Endodermal cell (in vitro differentiated cells): ENCODE results near the gene PGBD5. TPM values are rescaled to one million over a fixed set of nuclear protein-coding genes. Genes with fewer than 3 reads are reported as not detected.
A peak's percentile ranks its signal among the peaks of the same experiment; 100 is the strongest.

Experiments
- DNase-seq: peaks from one replicate; pipeline ENCODE4 v3.0.0-alpha.2; 2017
- H3K27ac ChIP-seq: 2 replicates; pipeline ENCODE4 v1.5.1; 2013; ENCODE audit warnings: mild to moderate bottlenecking, low read depth, low read length, moderate library complexity
- H3K27me3 ChIP-seq: 2 replicates; pipeline ENCODE4 v1.6.1; 2013; ENCODE audit warnings: mild to moderate bottlenecking, low read length, moderate library complexity; ENCODE audit not compliant: insufficient read depth, control insufficient read depth, poor library complexity, severe bottlenecking
- H3K36me3 ChIP-seq: 2 replicates; pipeline ENCODE4 v1.7.0; 2013; ENCODE audit warnings: mild to moderate bottlenecking, low read length, moderate library complexity; ENCODE audit not compliant: control insufficient read depth, insufficient read depth
- H3K4me1 ChIP-seq: one replicate; pipeline ENCODE4 v1.7.0; 2013; ENCODE audit warnings: low read length; ENCODE audit not compliant: control insufficient read depth, insufficient read depth
- H3K4me3 ChIP-seq: 2 replicates; pipeline ENCODE4 v1.5.1; 2013; ENCODE audit warnings: mild to moderate bottlenecking, low read length, moderate library complexity
- H3K9ac ChIP-seq: 2 replicates; pipeline ENCODE4 v1.6.1; 2013; ENCODE audit warnings: mild to moderate bottlenecking, low read length, moderate library complexity; ENCODE audit not compliant: poor library complexity, severe bottlenecking; ENCODE audit errors: extremely low read depth
- H3K9me3 ChIP-seq: 2 replicates; pipeline ENCODE4 v1.6.1; 2013; ENCODE audit warnings: mild to moderate bottlenecking, low read length, moderate library complexity; ENCODE audit not compliant: control insufficient read depth
- H3K27ac Mint-ChIP-seq: 2 replicates; pipeline ENCODE4 v1.8.0; 2020; ENCODE audit warnings: mixed read lengths
- H3K27me3 Mint-ChIP-seq: 2 replicates; pipeline ENCODE4 v1.8.0; 2021; ENCODE audit warnings: mild to moderate bottlenecking, mixed read lengths; ENCODE audit not compliant: insufficient read depth
- H3K36me3 Mint-ChIP-seq: 2 replicates; pipeline ENCODE4 v1.8.0; 2020; ENCODE audit warnings: low read depth, mixed read lengths
- H3K4me1 Mint-ChIP-seq: 2 replicates; pipeline ENCODE4 v1.8.0; 2020; ENCODE audit warnings: mixed read lengths
- H3K4me3 Mint-ChIP-seq: 2 replicates; pipeline ENCODE4 v1.8.0; 2020; ENCODE audit warnings: mild to moderate bottlenecking, moderate library complexity, mixed read lengths
- H3K9me3 Mint-ChIP-seq: 2 replicates; pipeline ENCODE4 v1.8.0; 2020; ENCODE audit warnings: mild to moderate bottlenecking, mixed read lengths
- CTCF ChIP-seq: fragments of 200-600 bp; sonication (generic); conservative IDR thresholded peaks from 2 replicates; pipeline ENCODE4 v1.5.0; 2021; ENCODE audit warnings: antibody characterized with exemption, mild to moderate bottlenecking
- WGBS, 2 experiments: methylation state at CpG; one replicate each; pipeline versions ENCODE4 v1.1.5 to v1.1.7; 2013; ENCODE audit warnings: missing lambda C conversion rate in 2 of 2, mixed read lengths in 1 of 2; ENCODE audit not compliant: insufficient coverage in 1 of 2, insufficient read length in 1 of 2; 5-methylcytosine and 5-hydroxymethylcytosine counted together
- total RNA-seq, 2 donors: library from RNA; stranded (reverse); fragmentation: NEBNext Ultra II Directional in 1 of 2; extraction: Animal tissue kit (Norgen Biotek cat#: 25700) in 1 of 2; gene quantifications; 2 replicates in 1 of 2; 3 replicates in 1 of 2; pipeline ENCODE4 v1.2.1, GENCODE V29; 2021

Gene PGBD5
- total RNA-seq, 2 donors from 2014 or later, result 1.3 to 4.6 TPM

GRCh38 chr1:230424391-230425251, 1.5 kb downstream of the PGBD5 start:
- Mint-ChIP-seq H3K27me3 (peaks cover 55% of the 10 kb centered on the region), H3K4me1 (peaks cover 22% of the 10 kb centered on the region), H3K36me3 (peaks cover 4% of the 10 kb centered on the region), H3K4me3 (peak overlapping the region; percentile 69), H3K9me3 (peaks cover 7% of the 10 kb centered on the region), H3K27ac (no peak overlapping the region)
- Histone ChIP-seq H3K36me3 (no peaks in the 10 kb centered on the region), H3K9ac (no peak overlapping the region), H3K4me3 (peak overlapping the region; percentile 72), H3K9me3 (no peaks in the 10 kb centered on the region), H3K27me3 (peaks cover 64% of the 10 kb centered on the region), H3K4me1 (peaks cover 3% of the 10 kb centered on the region), H3K27ac (no peak overlapping the region)
- 9 to 15% methylated on average over 23 to 33 of the region's 33 CpGs for WGBS, 2 experiments
- DNase-seq, result peak; percentile 84
- no peak for TF ChIP-seq CTCF

GRCh38 chr1:230423951-230424350, 2.2 kb downstream of the PGBD5 start:
- Mint-ChIP-seq H3K9me3 (peaks cover 7% of the 10 kb centered on the region), H3K4me1 (peaks cover 22% of the 10 kb centered on the region), H3K27me3 (peaks cover 55% of the 10 kb centered on the region), H3K27ac (no peak overlapping the region), H3K36me3 (peaks cover 4% of the 10 kb centered on the region), H3K4me3 (peak overlapping the region; percentile 69)
- Histone ChIP-seq H3K4me1 (peaks cover 3% of the 10 kb centered on the region), H3K27ac (no peak overlapping the region), H3K27me3 (peaks cover 64% of the 10 kb centered on the region), H3K4me3 (no peak overlapping the region), H3K9ac (no peak overlapping the region), H3K9me3 (no peaks in the 10 kb centered on the region), H3K36me3 (no peaks in the 10 kb centered on the region)
- 83 to 96% methylated on average over 4 of the region's 4 CpGs for WGBS, 2 experiments
- no peak for DNase-seq
- no peak for TF ChIP-seq CTCF

- H3K27me3 Mint-ChIP-seq, result peaks cover 55% of the 10 kb centered on the region
- Histone ChIP-seq H3K9ac (no peak overlapping the region), H3K36me3 (no peaks in the 10 kb centered on the region), H3K27ac (no peak overlapping the region), H3K9me3 (no peaks in the 10 kb centered on the region), H3K4me3 (no peak overlapping the region), H3K4me1 (peaks cover 3% of the 10 kb centered on the region), H3K27me3 (peaks cover 63% of the 10 kb centered on the region)
- H3K4me3 Mint-ChIP-seq, result no peak overlapping the region
- peaks cover 4% of the 10 kb centered on the region for H3K36me3 Mint-ChIP-seq
- no peak for TF ChIP-seq CTCF
- H3K9me3 Mint-ChIP-seq, result peaks cover 7% of the 10 kb centered on the region
- H3K4me1 Mint-ChIP-seq, result peaks cover 22% of the 10 kb centered on the region
- no peak overlapping the region for H3K27ac Mint-ChIP-seq
- 70 to 78% methylated on average over 5 of the region's 5 CpGs for WGBS, 2 experiments
- DNase-seq, result no peak
These were observed 2.9 kb downstream of the PGBD5 start for GRCh38 chr1:230423261-230423660.
